ENCODE data around the gene MSLN. TPM values are rescaled to one million over a fixed set of nuclear protein-coding genes. Genes with fewer than 3 reads are reported as not detected.
A peak's percentile ranks its signal among the peaks of the same experiment; 100 is the strongest.

The MSLN gene
- total and polyA plus RNA-seq, 2 of the 8 experiments (the other 6 are each of a cell fraction or from before 2014, with no cell fraction given): 0.28 to 0.50 TPM

DNA sequence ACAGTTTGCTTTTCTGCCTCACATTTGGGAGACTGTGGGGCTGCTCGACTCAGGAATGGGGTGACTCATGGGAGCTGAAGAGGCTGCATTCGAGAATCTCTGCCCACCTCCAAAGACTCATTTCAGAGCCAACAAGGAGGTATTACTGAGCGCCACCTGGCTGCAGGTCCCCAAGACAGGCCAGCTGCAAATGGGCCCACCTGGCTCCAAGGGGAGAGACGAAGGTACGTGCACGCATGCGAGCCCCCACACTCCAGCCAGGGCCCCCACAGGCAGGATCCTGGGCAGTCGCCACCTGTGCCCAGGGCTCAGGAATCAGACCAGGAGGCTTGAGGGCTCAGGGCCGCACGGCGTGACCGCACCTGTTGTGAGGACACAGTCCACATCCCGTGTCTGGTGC is 27.6 kb upstream of the MSLN start:
- no peak overlapping the region for H3K14ac ChIP-seq (ENCODE audit: insufficient read length)
- H2BK12ac ChIP-seq (ENCODE audit: low read depth, low read length): no peak overlapping the region
- H4K20me1 ChIP-seq (replicated peaks in 1 of 2; ENCODE audit: control insufficient read depth in 1 of 2, insufficient read depth in 2 of 2, low read length in 2 of 2): peaks cover 2 to 11% of the 10 kb centered on the region in 2 experiments
- no peaks in the 10 kb centered on the region for H3K9me3 ChIP-seq (ENCODE audit: insufficient read depth in 2 of 2, low read depth in 1 of 2, low read length in 1 of 2)
- no peak overlapping the region for H4K5ac ChIP-seq (ENCODE audit: insufficient read length, low read depth, low read length)
- no peak overlapping the region for H3K9ac ChIP-seq (replicated peaks in 1 of 4; ENCODE audit: extremely low read depth in 1 of 4, low read depth in 3 of 4, low read length in 3 of 4)
- H3K4ac ChIP-seq (replicated peaks; ENCODE audit: insufficient read length, low read depth, low read length): no peak overlapping the region
- H3K27me3 ChIP-seq (replicated peaks in 1 of 4; ENCODE audit: control insufficient read depth in 3 of 4, extremely low read depth in 1 of 4, insufficient read depth in 3 of 4, low read length in 3 of 4): no peaks in the 10 kb centered on the region
- H2AK5ac ChIP-seq (ENCODE audit: low read depth, low read length): no peak overlapping the region
- no peak overlapping the region for H2AFZ ChIP-seq (ENCODE audit: low read length)
- DNase-seq (ENCODE audit: low read depth in 1 of 2, low spot score in 2 of 2) (no peak), FAIRE-seq (no peak)
- no peak overlapping the region for H2BK120ac ChIP-seq (replicated peaks; ENCODE audit: low read depth, low read length)
- H2BK5ac ChIP-seq (ENCODE audit: low read depth, low read length): no peak overlapping the region
- H3K4me1 ChIP-seq (replicated peaks in 1 of 4; ENCODE audit: control insufficient read depth in 3 of 4, insufficient read depth in 4 of 4, low read length in 3 of 4): peaks cover 0 to 2% (median 0%) of the 10 kb centered on the region in 4 experiments; a peak in 2 of 7 replicates
- H3K36me3 ChIP-seq (ENCODE audit: control insufficient read depth in 2 of 4, insufficient read depth in 4 of 4, low read length in 3 of 4): peaks cover 0 to 3% (median 2%) of the 10 kb centered on the region in 4 experiments; a peak in 2 of 8 replicates
- no peak overlapping the region for H4K8ac ChIP-seq (ENCODE audit: extremely low read depth, insufficient read depth, low read length)
- ChIA-PET CTCF (ENCODE audit: partially characterized antibody) (interaction anchor here (0.8 to 35.8 kb wide), 9 partner anchors 3 to 440 kb away, joined by 3 to 977 read pairs (median 4); partner anchors contain the start of genes ANTKMT, CCDC78, CHTF18 and CIAO3), POLR2A (ENCODE audit: partially characterized antibody) (interaction anchor here (0.8 to 23.0 kb wide), 5 partner anchors 16 to 68 kb away, joined by 3 to 353 read pairs (median 3); partner anchors contain the start of genes ANTKMT, CCDC78, HAGHL and METRN)
- no peak overlapping the region for H3K4me2 ChIP-seq (ENCODE audit: insufficient read depth in 1 of 2, low read depth in 2 of 2, low read length in 2 of 2)
- no peaks in the 10 kb centered on the region for H3K79me1 ChIP-seq (ENCODE audit: low read depth, low read length)
- H3K56ac ChIP-seq (replicated peaks; ENCODE audit: insufficient read length, low read depth, low read length): no peak overlapping the region
- peaks cover 7% of the 10 kb centered on the region; the same call in 1 of the 2 replicates for H3K23me2 ChIP-seq (ENCODE audit: low read depth, low read length)
- H3K18ac ChIP-seq (ENCODE audit: extremely low read depth, low read length): no peak overlapping the region
- no peak overlapping the region for H2BK15ac ChIP-seq (ENCODE audit: low read length)
- no peaks in the 10 kb centered on the region for H3K79me2 ChIP-seq (ENCODE audit: control insufficient read depth in 1 of 2, insufficient read depth in 2 of 2, low read length in 2 of 2)
- H4K91ac ChIP-seq (replicated peaks; ENCODE audit: insufficient read length, low read length): no peak overlapping the region
- H2BK20ac ChIP-seq (ENCODE audit: low read length): no peak overlapping the region
- no peak overlapping the region for H3K27ac ChIP-seq (ENCODE audit: low read depth, low read length)
- no peak overlapping the region for H3K23ac ChIP-seq (ENCODE audit: insufficient read length)
- no peak overlapping the region for H3K4me3 ChIP-seq (ENCODE audit: extremely low read depth in 1 of 4, insufficient read depth in 2 of 4, low read depth in 3 of 4, low read length in 4 of 4)
- WGBS, 2 experiments (ENCODE audit: extremely low coverage in 1 of 2, insufficient coverage in 1 of 2, insufficient read length in 1 of 2, insufficient replicate concordance in 2 of 2, low coverage in 1 of 2, low lambda C conversion rate in 2 of 2, missing lambda C conversion rate in 1 of 2): 92% methylated on average over 13 of the region's 13 CpGs; no CpG with 5 or more reads in 1 of the 2 experiments
- TF ChIP-seq SP4 (IDR thresholded peaks at IDR 0.05; ENCODE audit: low read length) (no peak), TBP (IDR thresholded peaks at IDR 0.05; ENCODE audit: low read depth, low read length) (no peak), RAD21 (IDR thresholded peaks at IDR 0.05 in 1 of 2, conservative IDR thresholded peaks at IDR 0.05 in 1 of 2; ENCODE audit: low read depth in 2 of 2, low read length in 2 of 2) (peak; percentile 14 to 42; a peak in 3 of 4 replicates), CHD1 (IDR thresholded peaks at IDR 0.05; ENCODE audit: low read depth, low read length) (no peak), HDAC2 (IDR thresholded peaks at IDR 0.05; ENCODE audit: borderline replicate concordance in 1 of 2, low read depth in 2 of 2, low read length in 2 of 2) (no peak), SP1 (IDR thresholded peaks at IDR 0.05; ENCODE audit: low read depth, low read length) (no peak), RFX5 (IDR thresholded peaks at IDR 0.05; ENCODE audit: borderline replicate concordance, low read depth, low read length) (no peak), SIX5 (IDR thresholded peaks at IDR 0.05; ENCODE audit: low read depth, low read length) (no peak), ASH2L (IDR thresholded peaks at IDR 0.05; ENCODE audit: low read length) (no peak), SRF (IDR thresholded peaks at IDR 0.05; ENCODE audit: low read depth, low read length) (no peak)
- TF ChIP-seq, protein P1, sequence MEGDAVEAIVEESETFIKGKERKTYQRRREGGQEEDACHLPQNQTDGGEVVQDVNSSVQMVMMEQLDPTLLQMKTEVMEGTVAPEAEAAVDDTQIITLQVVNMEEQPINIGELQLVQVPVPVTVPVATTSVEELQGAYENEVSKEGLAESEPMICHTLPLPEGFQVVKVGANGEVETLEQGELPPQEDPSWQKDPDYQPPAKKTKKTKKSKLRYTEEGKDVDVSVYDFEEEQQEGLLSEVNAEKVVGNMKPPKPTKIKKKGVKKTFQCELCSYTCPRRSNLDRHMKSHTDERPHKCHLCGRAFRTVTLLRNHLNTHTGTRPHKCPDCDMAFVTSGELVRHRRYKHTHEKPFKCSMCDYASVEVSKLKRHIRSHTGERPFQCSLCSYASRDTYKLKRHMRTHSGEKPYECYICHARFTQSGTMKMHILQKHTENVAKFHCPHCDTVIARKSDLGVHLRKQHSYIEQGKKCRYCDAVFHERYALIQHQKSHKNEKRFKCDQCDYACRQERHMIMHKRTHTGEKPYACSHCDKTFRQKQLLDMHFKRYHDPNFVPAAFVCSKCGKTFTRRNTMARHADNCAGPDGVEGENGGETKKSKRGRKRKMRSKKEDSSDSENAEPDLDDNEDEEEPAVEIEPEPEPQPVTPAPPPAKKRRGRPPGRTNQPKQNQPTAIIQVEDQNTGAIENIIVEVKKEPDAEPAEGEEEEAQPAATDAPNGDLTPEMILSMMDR (IDR thresholded peaks at IDR 0.05; ENCODE audit: control extremely low read depth in 1 of 3, insufficient read depth in 1 of 3, low read depth in 1 of 3, low read length in 3 of 3): peak in 2 of 3 experiments; percentile 54 to 58; a peak in 3 of 4 replicates
